Testis (tissue), 2 donors: ENCODE results near the gene EFNB1.

Experiments
- CTCF ChIP-seq, 3 experiments: fragments of 450-650 bp in 2 of 3; fragments of 200-600 bp in 1 of 3; sonication (generic) in 1 of 3; IDR thresholded peaks; one replicate each; pipeline ENCODE4 v1.5.1; 2016 to 2019; ENCODE audit warnings: antibody characterized with exemption in 3 of 3, mild to moderate bottlenecking in 2 of 3, moderate library complexity in 1 of 3
- POLR2A ChIP-seq: fragments of 450-650 bp; IDR thresholded peaks from one replicate; pipeline ENCODE4 v1.6.1; 2017; ENCODE audit warnings: antibody characterized with exemption, mild to moderate bottlenecking, moderate library complexity

GRCh38 chrX:68844581-68844980 is 15.8 kb downstream of the EFNB1 start:
- TF ChIP-seq CTCF (IDR thresholded peaks at IDR 0.05), result no peak
- no peak for TF ChIP-seq POLR2A
